GM18873 (cell line): ENCODE measurements around the gene THBD.

Source experiments
- ATAC-seq: cut with Tn5 transposase; IDR thresholded peaks from one replicate; pipeline ENCODE4 v1.9.1; 2021; ENCODE audit warnings: mild to moderate bottlenecking, moderate library complexity, moderate number of reproducible peaks; ENCODE audit not compliant: unreplicated experiment, low FRiP score

THBD gene

DNA sequence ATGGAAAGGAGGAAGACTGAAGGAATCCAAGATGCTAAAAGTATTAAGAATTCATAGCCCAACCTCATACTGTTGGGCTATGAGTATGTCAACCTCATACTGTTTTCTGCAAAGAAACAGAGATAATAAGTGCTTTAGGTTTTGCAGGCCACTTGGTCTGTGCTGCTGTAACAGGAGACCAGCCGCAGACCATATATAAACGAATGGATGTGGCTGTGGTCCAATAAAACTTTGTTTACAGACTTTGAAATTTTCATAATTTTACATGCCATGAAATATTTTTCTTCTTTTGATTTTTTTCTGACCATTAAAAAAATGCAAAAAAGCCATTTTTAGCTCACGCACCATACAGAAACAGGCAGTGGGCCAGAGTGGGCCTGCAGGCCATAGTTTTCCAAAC, 13.7 kb upstream of the THBD start:
- ATAC-seq, result no peak

DNA sequence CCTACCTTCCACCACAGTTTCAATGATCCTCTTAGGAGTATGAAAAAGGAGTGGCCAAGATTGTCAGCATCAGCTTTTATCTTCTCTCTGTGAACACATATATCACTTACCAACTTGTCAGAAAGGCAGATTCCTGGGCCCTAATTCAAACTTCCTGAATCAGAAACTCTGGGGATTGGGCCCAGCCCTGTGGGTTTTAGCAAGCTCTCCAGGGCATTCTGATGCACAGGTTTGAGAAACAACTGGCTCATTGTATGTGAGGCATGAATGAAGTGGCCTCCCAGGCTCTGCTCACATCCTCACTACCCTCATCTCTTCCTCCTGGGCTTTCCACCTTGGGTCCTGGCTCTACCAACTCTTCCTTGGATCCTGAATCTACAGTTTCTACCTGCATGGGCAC, 13.2 kb upstream of the THBD start:
- ATAC-seq, result no peak

DNA sequence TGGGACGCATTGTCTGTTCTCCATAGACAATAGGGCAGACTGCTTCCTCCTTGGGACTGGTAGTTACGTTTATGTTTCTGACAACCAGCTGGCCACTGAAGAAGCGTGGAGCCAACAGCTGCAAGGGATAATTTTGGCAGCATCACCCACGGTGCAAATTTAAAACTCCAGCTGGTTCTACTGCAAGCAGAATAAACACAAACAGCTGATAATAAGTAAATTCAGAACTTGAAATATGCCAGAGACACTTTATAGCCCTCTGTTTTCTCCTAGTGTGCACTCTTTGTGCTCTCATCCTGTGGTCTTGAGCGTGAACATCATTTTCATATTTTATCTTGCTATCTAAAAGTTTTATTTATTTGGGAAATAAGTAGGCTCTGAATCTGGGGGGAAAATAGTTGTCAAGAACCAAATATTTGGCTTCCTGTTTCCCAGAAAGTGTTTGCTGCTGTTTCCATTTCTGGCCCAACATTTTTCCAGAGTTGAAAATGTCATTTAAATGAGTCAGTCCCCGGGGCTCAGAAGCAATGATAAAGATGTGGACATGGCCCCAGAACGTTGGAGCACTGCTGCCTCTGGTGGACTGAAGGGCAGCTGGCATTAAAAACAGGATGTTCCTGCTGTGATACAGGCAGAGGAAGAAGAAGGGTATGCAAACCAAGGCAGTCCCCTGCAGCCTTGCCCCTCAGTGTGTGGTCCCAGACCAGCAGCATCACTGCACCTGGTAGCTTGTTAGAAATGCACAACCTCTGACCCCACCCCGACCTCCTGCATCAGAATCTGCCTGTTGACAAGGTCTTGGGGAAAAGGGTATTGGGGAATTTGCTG, 12.5 kb upstream of the THBD start:
- no peak for ATAC-seq

DNA sequence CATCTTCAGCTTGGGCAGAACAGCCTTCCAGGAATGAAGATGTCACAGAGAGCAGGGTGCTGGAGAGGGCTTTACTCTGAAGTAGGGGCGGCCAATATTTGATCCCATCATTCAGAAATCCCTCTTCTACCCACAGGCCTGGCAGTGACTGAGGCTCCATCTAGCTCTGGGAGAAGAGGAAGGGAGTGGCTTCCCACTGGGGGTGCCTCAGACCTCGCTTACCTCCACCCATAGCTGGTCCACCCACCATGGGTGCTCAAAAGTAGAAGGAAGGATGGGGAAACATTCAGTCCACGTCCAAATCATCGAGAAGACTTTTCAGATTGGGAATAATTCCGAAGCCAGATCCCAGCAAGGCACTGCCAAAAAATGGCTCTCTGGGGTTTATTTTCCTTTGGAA, 11.8 kb upstream of the THBD start:
- no peak for ATAC-seq

DNA sequence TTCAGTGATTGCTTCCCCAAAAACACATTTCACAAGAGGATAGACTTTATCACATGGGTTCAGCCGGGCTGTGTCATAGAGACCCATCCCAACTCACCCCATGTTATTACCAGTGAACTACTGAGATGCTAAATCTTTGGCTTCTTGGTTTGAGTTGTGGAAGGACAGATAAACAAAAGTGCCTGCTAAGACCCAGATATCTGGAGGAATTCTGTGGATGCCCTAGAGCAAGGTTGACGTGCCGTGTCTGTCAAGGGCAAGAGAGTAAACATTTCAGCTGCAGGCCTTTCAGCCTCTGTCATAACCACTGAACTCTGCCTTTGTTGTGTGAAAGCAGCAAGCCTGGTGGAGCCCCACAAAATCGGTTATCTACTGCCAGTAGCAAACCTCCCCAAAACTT, 11.2 kb upstream of the THBD start:
- no peak for ATAC-seq

DNA sequence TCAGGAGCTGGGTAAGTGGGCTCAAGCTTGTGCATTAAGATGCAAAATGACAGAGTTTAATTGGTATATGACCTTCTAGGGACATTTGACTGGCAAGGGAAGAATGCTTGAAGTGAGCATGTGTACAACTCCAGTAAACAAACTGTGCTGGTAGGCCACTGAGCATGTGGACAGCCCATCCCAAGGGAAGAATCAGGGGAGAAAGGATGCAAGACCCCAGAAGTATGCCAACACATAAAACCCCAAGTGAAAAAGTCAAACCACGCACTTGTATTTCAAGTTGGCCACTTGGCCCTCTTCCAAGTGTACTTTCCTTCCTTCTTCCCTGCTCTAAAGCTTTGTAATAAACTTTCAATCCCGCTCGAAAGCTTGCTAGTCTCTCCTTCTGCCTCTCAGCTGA, 10.4 kb upstream of the THBD start:
- no peak for ATAC-seq

DNA sequence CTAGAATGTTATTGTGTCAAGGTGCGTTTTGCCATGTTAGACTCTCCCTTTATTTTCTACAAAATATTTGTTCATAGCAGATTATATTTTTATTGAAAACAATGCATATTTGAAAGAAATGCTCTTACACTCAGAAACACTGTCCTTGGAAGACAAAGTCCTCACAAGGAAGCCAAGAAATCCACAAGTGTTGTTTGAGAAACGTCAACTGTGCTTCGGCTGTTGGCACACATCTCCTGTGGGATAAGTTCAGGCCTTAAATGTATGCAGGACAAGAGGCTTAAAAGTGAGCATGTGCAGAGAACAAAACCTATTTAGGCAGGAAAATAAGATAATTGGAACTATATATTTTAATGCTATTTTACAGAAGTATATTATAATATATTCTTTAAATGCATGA, 9.5 kb upstream of the THBD start:
- no peak for ATAC-seq

DNA sequence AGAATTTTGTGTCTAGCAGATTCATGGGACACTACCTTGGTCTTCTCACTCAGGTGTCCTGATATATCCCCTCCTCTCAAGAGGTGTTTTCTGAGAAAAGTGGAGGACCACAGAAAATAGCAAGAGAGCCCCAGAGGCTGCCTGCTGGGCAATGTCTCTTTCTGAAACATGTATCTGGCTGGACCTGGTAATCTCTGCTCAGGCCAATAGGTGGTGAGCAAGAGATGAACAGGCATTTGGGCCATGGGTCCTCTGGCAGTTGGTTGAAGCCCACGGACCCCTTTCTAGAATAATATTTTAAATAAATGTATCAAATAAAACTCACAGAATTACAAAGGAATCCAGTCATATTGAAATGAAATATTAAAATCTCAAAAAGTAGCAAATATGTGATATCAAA, 8.8 kb upstream of the THBD start:
- no peak for ATAC-seq

DNA sequence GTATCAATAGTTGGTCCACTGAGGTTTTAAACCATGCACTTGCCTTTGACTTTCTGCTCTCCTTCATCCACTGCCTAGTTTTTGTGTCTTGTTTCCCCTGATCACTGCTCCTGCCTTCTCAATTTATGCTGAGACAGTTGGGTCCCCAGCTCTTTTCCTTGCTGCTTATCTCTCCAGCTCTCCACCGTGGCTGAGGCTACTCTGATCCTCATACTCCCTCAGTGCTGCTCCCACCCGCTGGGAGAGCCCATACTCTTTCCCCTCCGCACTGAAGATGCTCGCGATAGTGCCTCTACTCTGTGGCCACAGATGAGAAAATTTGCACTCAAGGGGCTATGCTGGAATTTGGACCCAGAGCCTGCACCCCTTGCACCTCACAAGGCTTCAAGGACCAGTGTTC, 3.4 kb upstream of the THBD start:
- no peak for ATAC-seq

DNA sequence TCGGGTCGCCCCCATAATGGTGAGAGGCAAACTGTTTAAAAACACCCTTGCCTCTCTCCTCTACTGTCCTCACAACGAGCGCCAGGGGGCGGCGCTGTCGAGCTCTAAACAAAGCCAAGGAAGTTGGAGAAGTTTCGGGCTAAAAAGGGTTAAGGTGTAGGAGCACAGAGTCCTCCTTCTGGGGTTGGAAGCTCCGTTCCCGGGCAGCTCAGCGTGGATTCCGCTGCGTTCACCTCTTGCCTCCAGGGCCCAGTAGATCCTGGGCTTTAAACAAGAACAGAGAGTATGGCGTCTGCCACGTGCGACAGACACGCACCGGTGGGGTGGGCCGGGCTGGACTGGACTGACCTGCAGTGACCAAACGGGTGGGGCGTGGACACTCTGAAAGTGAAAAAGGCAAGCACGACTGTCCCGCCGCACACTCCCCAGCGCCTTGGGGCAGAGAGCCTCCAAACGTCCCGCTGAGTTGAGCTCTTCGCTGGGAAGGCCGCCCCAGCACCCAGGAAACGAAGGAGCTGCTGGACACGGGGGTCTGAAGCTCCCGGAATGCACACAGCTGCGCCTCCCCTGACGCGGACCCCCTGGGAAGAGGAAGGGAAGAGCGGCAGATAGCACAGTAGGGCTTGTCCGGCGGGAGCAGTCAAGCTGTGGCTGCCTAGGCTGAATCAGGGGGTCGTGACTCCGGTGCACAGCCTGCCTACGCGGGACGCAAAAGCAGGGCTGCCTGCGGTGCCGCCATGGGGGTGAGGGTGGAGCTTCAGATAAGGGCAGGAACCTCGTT, 1.6 kb upstream of the THBD start:
- no peak for ATAC-seq

DNA sequence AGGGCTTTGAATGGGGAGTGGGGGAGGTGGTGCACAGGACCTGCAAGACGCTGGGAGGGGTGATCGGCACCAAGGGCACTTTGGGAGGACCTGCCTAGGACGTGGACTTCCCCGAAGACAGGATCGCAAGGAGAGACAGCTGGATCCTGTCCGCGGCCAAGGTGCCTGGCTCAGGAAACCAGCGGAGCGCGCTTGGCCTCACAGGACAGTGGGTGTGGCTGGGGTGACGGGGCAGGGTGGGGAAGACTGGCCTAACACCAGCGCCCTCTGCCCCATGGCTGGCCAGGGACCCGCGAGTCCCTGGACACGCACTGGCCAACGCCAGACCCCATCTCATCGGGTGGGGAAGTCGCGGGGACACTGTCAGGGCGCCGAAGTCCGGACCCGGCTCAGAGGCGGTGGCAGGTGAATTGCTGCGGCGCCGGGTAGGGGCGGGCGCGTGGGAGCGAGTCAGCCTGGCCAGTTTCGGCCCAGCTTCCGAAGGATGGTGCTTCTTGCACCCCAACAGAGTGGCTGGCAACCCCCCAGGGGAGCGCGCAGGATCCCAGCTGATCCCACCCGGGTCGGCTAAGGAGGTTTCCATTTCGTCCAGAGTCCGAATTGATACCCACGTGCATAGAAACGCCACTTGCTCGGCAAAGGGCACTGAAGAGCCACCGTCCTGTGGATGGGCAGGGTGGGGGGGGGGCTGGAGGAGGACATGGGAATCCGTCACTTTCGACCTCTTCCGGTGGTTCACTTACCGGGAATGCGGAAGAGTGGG, 785 bp upstream of the THBD start:
- no peak for ATAC-seq

DNA sequence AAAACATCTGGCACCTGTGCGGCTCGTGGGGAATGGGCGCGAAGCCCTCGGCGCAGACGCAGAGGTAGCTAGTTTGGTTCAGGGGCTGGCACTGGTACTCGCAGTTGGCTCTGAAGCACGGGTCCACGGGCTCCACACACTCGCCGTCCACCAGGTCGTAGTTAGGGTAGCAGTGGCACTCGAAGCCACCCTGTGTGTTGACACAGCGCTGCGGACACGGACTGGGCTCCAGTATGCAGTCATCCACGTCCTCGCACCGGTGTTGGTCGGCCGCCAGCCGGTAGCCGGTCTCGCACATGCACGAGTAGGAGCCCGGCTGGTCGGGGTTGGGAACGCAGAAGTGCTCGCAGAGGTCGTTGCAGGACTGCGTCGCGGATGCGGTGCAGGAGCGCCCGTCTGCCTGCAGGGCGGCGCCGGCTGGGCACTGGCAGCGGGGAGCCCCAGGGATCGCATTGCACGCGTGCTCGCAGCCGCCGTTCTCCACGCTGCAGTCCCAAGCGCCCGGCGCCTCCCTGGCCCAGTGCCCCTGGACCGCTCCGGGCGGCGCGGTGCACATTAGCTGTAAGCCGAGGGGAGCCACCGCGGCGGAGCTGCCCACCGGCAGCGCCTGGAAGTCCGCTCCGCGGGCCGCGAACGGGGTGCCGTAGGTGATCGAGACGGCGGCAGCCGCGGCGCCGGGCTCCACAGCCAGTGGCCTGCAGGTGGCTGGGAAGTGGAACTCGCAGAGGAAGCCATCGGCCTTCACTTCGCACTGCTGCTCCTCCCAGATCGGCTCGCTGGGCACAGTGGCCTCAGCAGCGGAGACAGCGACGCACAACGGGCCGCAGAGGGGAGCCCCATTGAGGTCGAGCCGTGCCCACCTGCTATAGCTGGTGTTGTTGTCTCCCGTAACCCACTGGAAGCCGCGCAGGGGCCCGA, 930 bp downstream of the THBD start:
- ATAC-seq, result no peak

DNA sequence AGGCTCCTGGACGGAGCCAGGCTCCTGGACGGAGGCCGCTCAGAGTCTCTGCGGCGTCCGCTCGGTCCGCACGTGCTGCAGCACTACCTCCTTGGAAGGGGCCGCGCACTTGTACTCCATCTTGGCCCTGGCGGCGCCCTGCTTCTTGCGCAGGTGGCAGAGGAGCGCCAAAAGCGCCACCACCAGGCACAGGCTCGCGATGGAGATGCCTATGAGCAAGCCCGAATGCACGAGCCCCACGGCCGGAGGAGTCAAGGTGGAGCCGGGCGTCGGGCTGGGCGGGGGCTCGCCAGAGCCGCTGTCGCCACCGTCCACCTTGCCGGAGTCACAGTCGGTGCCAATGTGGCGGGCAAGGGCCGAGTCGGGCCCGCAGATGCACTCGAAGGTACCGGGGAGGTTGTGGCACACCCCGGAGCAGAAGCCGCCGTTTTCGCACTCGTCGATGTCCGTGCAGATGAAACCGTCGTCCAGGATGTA, 1.7 kb downstream of the THBD start:
- no peak for ATAC-seq

DNA sequence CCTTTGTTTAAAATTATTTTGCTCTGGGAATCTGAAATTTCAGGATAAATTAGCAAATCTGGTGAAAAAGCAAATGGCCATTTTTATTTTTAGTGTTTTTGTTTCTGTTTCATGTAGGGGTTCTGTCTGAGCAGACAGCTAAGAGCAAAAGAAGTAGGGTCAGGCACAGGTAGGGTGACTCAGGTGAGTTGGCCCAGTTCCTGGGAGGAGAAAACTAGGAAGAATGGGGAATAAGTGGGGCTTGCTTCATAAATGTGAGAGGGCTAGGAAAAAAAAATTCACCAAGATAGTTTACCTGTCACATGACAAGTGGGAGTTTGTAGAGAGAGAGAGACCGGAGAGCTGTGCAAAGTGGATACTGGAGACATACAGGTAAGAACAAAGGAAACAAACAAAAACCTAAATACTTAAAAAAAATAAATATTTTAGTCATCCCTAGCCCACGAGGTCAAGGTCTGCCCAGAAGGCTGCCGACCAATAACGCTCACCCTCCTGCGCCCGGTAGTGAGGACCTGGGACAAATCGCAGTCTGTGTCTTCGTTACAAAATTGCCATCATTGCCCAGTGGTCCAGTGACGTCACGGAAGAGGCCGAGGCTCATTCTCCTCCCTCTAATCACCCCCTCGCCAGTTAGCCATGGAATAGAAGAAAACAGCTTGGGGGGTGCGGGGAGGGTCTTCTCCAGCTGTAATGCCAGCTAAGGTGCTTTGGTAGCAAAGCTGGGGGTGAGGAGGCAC, 2.3 kb downstream of the THBD start:
- no peak for ATAC-seq

DNA sequence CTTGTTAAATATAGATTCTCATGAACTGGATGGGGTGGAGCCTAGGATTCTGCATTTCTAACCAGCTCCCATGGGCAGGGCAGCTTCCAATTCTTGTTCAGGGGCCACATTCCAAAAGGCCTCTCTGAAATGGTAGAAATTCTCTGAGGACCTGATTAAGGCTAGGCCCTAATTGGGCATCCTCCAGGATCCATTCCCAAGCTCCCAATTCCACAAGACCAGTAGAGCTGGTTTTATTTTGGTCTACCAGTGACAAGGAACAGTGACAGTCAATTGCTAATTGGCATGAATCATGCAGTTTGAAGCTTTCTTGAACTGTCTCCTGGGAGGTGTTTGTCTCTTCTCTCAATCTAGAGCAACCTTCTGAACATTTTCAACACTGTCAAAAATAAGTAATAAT, 3.0 kb downstream of the THBD start:
- ATAC-seq, result no peak

DNA sequence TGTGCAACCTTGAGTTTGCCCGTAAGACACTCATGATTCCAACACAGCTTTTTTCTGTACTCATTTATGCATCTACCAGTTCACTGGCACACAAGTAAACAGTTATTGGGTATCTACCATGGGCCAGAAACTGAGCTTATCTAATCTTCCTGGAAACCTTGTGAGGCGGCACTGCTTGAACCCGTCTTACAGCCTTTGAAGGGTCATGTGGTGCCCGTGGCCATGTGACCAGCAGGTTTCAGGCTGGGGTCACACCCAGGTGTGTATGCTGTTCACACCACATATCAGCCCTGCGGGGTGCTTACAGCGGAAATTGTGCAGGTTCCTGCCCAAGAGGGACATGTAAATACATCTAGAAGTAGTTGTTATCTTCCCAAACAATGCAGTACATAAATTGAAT, 6.1 kb downstream of the THBD start:
- ATAC-seq, result no peak

DNA sequence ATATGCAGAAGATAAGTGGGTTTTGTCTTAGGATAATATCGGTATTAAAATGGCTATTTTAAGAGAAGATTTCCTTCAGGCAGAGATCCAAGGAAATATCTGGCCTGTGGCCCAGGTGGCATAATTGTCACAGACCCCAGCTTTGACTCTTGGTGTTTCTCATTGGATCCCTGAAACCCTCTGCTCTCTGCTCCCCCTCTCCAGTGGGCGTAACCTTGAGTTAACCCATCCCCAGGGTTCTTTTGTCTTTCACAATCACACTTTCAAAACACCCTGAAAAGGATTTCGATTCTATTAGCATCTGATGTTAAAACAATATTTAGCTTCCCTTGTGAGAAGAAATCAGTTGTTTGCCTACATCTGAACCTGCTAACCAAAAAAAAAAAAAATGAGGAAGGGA, 7.2 kb downstream of the THBD start:
- no peak for ATAC-seq

DNA sequence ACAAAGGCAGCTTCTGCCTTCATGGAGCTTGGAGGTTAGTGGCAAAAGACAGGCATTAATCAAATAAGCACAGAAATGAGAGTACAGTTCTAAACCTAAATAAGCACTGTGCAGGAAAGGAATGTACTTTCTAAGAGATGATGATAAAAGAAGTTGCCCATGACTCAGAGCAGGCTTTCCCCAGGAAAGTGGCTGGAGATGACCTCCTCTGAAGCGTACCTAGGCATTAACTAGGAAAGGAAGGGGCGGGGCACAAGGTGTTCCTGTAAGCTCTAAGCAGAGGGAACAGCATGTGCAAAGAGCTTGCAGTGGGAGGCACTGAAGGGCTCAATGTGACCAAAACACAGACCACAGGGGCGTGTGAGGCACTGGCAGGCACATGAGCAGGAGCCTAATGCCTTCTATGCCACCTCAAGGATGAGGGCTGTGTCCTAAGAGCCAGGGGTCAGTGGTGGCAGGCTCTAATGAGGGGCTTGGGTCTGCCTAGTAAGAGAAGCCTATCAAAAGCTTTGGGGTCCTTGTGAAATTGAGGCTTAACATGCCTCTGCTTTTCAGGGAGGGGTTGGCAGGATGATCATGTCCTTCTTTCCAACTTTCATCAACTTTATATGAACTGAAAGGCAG, 9.5 kb downstream of the THBD start:
- ATAC-seq, result no peak
